Measurements from ENCODE around the gene RBMS1.

Gene RBMS1

GRCh38 chr2:160493227-160494028 lies at the start of gene RBMS1:
Gene RBMS1 (minus strand): TSS chr2:160493807. CDS start chr2:160493363, 444 bp downstream.
- DNase-seq (ENCODE audit: low spot score): peak; percentile 36

- DNase-seq (ENCODE audit: low spot score): no peak
These were observed 48.1 kb upstream of the RBMS1 start for GRCh38 chr2:160541745-160542144.

GRCh38 chr2:160538559-160539355 lies 45.1 kb upstream of the RBMS1 start:
- no peak for DNase-seq (ENCODE audit: low spot score)

GRCh38 chr2:160538115-160538514 lies 44.5 kb upstream of the RBMS1 start:
- no peak for DNase-seq (ENCODE audit: low spot score)

- no peak for DNase-seq (ENCODE audit: low spot score)
These were observed 41.4 kb upstream of the RBMS1 start for GRCh38 chr2:160534996-160535395.

GRCh38 chr2:160534249-160534648 lies 40.6 kb upstream of the RBMS1 start:
- DNase-seq (ENCODE audit: low spot score): no peak

- no peak for DNase-seq (ENCODE audit: low spot score)
These were observed 39.9 kb upstream of the RBMS1 start for GRCh38 chr2:160533482-160533881.

GRCh38 chr2:160532388-160532787 lies 38.8 kb upstream of the RBMS1 start:
- DNase-seq (ENCODE audit: low spot score): no peak

- no peak for DNase-seq (ENCODE audit: low spot score)
These were observed 29.5 kb upstream of the RBMS1 start for GRCh38 chr2:160522951-160523710.

GRCh38 chr2:160517731-160518130 lies 24.1 kb upstream of the RBMS1 start:
- no peak for DNase-seq (ENCODE audit: low spot score)

GRCh38 chr2:160516547-160517365 lies 23.1 kb upstream of the RBMS1 start:
- no peak for DNase-seq (ENCODE audit: low spot score)

- no peak for DNase-seq (ENCODE audit: low spot score)
These were observed 21.5 kb upstream of the RBMS1 start for GRCh38 chr2:160515120-160515519.

- no peak for DNase-seq (ENCODE audit: low spot score)
These were observed 19.5 kb upstream of the RBMS1 start for GRCh38 chr2:160513120-160513519.

GRCh38 chr2:160512491-160512890 lies 18.9 kb upstream of the RBMS1 start:
- no peak for DNase-seq (ENCODE audit: low spot score)

- DNase-seq (ENCODE audit: low spot score): no peak
These were observed 17.0 kb upstream of the RBMS1 start for GRCh38 chr2:160510617-160511016.

GRCh38 chr2:160509016-160509415 lies 15.4 kb upstream of the RBMS1 start:
- DNase-seq (ENCODE audit: low spot score): no peak

GRCh38 chr2:160507464-160507863 lies 13.9 kb upstream of the RBMS1 start:
- no peak for DNase-seq (ENCODE audit: low spot score)

- DNase-seq (ENCODE audit: low spot score): no peak
These were observed 13.4 kb upstream of the RBMS1 start for GRCh38 chr2:160507046-160507407.

GRCh38 chr2:160506371-160507045 lies 12.9 kb upstream of the RBMS1 start:
- DNase-seq (ENCODE audit: low spot score): no peak

- DNase-seq (ENCODE audit: low spot score): peak; percentile 41
These were observed 11.6 kb upstream of the RBMS1 start for GRCh38 chr2:160505256-160505655.

- no peak for DNase-seq (ENCODE audit: low spot score)
These were observed 8.9 kb upstream of the RBMS1 start for GRCh38 chr2:160502478-160502877.

Measured in kidney capillary endothelial cell (primary cell).